Measurements from ENCODE around the gene HS3ST3B1.

Gene HS3ST3B1

DNA sequence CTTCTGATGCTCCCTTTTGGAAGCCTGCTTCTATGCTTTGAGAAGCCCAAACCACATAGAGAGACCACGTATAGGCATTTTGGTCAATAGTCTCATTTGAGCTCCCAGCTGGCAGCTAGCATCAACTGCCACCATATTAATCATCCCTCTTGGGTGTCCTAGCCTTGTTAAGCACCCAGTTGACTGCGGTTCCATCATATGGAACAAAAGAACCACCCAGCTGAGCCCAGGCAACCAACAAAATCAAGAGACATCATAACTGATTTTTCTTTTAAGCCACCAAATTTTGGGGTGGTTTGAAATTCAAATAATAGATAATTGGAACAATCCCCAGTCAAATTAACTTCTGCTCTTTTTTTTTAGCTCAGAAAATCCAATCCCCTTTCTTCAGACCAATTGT is 53.9 kb downstream of the HS3ST3B1 start:
- no peak for DNase-seq (ENCODE audit: low read depth, low spot score)

DNA sequence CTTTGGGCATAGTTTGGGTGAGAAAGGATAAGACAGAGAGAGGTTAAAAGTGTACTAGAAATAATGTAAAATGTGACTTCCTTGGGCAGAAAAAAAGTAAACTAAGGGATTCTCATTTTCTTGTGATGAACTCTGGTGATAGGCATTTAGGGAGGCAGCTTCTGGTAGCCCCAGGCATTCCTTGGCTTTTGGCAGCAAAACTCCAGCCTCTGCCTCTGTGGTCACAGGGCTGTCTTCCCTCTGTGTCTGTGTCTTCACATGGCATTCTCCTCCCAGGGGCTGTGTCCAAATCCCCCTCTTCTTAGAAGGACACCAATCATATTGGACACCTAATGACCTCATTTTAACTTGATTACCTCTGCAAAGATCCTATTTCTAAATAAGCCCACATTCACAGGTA is 54.7 kb downstream of the HS3ST3B1 start:
- DNase-seq (ENCODE audit: low read depth, low spot score): no peak

DNA sequence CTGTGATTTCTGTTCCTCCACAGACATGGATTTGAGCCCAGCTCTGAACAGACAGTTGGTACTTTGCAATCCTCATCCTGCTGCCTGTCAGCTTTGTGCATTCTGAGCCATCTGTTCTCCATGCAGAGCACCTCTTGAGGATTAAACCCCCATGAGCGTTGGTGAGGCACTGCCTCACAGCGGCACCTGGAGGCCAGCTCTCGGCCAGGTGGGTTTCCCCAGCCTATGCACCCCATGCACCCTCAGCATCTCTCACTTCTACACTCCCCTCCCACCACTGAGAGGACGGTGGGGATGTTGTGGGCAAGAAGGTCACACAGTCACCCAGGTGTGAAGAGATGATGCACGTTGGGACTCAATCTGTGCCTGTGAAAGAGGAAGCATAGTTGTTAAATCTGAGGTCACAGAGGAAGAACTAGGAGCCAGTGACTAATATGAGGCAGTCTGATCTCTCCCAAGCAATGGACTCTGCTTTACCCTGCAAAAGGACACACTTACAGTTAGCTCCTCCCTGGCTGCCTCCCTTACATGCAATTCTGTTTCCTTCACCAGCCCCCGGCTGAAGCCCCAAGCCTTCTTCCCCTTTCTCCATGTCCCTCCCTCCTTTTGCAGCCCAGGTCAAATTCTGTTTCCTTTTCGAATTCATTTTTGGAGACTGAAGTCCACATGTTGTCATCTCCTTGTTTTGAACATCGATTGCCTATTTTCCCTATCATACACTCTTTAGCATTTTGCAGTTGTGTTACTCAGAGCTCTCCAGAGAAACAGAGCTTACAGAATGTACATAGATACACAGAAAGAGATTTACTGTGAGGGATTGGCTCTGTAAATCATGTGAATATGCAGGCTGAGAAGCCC is 58.5 kb downstream of the HS3ST3B1 start:
- no peak for DNase-seq (ENCODE audit: low read depth, low spot score)

DNA sequence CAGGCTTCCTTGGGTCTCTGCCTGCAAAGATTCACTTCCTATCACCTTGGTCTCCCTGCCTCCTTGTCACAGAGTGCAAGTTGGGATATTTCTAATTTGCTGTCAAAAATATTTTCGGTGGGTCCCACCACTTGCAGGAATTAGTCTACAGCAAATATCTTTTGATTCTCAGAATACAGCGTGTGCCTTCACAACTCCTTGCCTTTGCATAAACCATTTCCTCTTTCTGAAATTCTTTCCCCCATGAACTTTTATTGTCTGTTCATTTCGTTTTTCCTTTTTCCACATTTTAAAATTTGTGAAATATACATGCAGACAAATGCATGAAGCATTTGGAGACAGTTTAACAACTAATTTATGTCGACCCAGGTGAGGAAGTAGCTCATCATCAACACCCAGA is 60.0 kb downstream of the HS3ST3B1 start:
- DNase-seq (ENCODE audit: low read depth, low spot score): no peak

DNA sequence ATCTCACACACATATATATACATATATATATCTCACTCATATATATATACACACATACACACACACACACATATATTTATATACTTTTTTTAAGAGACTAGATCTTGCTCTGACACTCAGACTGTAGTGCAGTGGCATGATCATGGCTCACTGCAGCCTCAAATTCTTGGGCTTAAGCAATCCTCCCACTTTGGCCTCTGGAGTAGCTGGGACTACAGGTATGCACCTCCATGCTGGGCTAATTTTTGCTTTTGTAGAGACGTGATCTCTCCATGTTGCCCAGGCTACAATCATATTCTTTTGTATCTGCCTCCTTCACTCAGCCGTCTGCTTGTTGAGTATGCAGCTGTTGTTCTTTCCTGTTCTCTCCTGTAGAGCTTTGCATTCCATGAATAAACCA is 60.6 kb downstream of the HS3ST3B1 start:
- no peak for DNase-seq (ENCODE audit: low read depth, low spot score)

DNA sequence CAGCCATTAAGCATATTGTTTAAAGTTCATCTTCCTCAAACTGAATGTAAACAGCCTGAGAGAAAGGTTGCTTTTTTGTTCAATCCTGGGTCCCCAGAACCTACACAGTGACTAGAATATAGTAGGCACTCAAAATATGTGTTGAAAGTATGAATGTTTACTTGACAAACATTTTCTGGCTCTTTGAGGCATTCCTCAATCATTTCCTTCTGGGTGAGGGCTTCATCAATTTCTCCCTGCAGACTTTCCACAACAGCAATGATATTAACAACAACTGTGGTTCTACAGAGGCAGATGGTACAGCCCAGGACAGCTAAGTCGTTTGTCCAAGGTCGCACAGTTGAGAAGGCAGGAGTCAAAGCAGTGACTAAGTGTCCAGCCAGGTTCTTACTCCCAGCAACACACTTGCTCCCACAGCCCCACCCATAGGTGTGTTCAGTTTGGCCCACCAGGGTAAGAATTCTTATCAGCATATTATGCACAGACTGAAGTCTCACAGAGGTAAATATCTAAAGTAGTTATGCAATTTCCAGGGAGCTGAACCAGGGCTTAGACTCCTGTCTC is 61.1 kb downstream of the HS3ST3B1 start:
- DNase-seq (ENCODE audit: low read depth, low spot score): no peak

DNA sequence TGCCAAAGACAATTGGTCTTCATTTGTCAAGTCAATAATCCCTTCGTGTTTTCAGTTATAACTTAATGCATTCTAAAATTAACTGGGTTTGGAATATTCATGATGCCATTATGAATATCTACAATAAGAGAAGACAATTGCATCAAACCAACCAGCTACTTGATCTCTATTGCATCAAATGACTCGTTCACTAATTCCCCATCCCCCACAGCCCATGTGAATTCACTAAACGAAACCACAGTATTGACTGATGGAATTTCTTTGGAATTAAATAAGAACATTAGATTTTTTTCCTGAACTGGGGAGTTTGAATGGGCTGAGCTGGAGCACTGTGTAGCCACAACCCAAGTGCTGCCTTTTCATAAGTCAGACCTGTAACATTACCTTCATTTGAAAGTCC is 65.3 kb downstream of the HS3ST3B1 start:
- no peak for DNase-seq (ENCODE audit: low read depth, low spot score)

DNA sequence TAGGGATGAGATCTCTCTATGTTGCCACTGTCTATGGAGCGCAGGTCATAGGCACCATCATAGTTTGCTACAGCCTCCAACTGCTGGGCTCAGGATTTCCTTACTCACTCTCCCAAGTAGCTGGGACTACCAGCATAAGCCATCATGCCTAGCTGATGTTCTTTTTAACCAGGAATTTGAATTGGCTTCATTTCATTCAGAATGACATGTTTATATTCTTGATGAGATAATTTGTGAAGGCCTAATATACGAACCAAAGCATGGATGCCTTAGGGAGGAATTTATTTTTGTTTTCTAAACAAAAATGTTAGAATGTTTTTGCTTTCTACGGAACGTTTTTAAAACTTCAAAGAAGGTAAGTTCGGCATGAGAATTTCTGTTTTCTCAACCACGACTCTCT is 71.6 kb downstream of the HS3ST3B1 start:
- no peak for DNase-seq (ENCODE audit: low read depth, low spot score)

DNA sequence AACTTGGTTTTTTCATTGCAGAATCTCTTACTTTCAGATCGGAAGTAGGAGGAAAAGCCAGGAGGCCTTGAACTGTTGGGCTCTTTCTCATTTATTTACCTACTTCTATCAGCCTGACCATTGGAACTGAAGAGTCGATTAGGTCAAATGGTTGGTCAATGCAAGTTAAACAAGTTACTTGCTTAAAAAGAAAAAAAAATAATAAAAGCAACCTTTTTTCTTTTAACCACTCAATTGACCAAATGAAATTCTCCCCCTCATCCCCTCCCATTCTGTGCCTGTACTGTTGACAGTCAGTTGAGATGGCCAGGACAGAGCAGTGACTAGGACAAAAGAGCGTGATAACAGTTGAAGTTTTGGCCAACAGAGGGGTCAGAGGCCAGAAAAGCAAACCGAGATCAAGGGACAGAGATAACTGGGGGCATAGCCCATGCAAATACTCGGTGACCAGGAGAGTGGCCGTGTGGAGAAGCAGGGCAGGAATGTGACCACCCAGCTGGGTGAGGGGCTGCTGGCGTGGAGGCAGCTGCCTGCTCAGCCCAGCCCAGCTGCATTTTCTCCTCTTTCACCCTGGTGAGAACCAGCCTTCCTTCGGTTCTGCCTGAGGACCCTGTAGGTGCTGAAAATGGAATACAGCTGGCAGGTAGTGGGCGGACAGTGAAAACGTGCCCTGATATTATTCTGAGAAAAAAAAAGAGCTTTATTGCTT is 72.2 kb downstream of the HS3ST3B1 start:
- no peak for DNase-seq (ENCODE audit: low read depth, low spot score)

DNA sequence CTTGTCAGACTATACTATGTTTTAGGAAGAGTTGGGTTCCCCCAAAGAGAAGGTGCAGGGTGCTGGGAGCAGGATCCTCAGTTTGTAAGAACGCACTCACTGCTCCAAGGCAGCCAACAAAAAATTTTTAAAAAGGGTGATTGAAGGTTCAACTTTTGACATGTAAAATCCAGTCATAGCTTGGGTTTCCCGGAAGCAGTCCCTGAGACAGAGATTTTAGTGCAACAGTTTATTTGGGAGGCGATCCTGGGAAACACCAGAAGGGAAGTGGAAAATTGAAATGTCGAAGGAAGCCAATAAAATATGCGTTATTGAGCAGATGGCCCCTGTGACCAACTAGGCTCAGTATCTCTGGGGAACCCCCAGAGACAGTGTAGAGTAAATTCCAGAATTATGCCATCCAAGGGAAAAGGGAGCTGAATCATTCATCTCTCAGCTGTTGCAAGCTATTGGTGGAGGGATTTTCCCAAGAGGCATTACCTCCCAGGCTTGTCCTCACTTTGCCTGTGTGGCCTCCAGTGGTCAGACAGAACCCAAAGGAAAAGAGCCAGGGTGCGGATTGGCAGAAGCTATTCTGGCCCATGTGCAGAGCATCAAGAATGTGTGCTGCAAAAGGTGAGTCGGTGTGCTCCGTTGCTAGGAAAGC is 72.9 kb downstream of the HS3ST3B1 start:
- DNase-seq (ENCODE audit: low read depth, low spot score): no peak

DNA sequence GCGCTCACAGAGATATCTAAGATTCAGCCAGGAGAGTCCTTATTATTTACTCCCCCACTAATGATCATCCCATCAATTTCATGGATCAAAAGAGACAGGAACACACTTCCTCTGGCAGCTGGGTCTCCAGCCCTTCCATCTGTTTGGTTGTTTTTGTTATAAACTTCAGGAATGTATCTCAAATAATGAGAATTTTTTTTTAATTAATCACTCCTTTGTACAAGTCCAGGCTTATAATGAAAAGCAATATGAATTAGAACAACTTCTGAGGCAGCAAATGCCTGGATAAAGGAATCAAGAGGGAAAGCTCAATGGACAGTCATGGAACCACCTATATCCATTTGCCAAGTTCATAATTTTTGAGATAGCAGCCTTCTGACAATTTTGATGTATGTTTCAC is 73.4 kb downstream of the HS3ST3B1 start:
- DNase-seq (ENCODE audit: low read depth, low spot score): no peak

DNA sequence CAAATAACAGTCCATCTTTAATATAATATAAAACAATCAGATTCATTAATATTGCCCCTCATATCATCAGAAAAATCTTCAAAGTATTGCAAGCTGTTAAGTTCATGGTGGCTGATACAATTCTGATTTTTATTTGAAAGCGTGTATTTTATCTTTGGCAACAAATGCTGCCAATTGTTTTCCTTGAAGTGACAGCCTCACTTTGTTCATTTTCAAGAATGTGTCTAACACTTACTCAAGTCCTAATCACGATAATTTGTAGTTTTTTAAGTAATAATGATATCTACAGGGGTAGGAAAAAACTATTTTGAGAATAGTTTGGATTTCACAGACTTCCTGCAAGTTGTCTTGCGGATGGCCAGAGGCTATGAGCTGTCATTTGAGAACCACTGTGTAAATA is 75.8 kb downstream of the HS3ST3B1 start:
- DNase-seq (ENCODE audit: low read depth, low spot score): no peak

DNA sequence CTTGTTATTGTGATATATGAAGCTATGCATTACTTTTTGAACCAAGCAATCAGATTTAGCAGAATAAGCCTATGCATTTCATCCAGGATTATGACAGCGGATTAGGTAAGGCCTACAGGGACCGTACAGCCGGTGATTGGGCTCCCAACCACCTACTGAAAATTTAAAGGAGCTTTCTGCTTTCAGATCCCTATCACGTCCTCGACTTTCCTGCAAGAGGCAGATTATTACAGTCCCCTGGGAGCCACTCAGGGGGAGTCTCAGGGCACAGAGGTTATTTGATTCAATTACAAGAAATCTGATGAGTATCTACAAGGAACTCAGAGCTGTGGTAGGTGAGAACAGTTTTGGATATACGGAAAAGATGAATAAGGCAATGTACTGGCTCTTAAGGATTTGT is 80.7 kb downstream of the HS3ST3B1 start:
- no peak for DNase-seq (ENCODE audit: low read depth, low spot score)

DNA sequence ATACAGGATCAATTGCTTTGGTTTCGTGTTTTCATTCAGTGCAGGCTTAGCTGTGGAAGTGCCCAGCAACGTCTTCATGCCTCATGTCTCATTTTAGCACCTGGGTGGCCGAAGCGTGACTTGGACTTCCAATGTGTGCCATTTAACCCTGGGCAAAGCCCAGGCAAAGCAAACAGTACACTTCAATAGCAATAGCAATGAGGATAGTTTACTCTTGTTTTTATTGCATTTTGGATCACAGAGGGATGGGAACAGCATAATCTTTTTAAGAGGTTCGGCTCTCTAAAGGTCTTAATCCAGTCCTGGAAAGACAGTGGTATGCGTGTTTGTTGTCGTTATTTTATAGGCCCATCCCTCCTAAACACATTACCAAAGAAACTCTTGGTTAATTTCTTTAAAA is 86.2 kb downstream of the HS3ST3B1 start:
- DNase-seq (ENCODE audit: low read depth, low spot score): no peak

DNA sequence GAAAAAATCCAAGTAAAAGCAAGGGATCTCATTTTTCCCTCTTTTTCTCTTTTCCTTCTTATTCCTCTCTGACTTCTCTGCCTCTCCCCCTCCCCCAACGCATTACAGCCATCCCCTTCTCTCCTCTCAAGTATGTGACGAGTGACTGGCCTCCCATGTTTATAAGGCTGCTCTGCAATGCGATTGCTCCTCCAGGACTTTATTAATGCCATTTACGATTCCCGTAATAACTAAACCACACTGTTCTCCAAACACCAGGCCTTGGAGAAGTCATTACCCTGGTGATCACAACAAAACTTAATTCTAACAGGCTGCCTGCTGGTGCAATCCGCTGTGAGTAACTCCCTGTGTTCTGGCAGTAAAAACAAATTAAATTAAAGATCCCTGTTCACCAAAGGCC is 88.8 kb downstream of the HS3ST3B1 start:
- DNase-seq (ENCODE audit: low read depth, low spot score): no peak

DNA sequence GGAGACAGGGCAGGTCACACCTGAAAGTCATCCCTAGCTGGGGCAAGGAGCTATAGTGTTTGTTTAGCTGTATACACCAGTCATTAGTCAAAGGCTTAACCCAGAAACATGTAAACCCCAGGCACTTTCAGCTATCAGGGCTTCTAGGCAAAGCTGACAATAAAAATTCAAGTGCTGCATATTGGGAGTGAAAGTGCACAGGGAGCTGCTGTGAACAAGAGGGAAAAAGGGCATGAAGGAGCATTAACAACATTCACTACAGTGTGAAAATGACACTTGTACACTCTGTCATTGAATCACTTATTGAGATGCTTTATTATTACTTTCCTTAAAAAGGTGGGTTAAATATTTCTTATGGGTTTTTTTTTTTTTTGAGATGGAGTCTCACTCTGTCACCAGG is 92.8 kb downstream of the HS3ST3B1 start:
- no peak for DNase-seq (ENCODE audit: low read depth, low spot score)

DNA sequence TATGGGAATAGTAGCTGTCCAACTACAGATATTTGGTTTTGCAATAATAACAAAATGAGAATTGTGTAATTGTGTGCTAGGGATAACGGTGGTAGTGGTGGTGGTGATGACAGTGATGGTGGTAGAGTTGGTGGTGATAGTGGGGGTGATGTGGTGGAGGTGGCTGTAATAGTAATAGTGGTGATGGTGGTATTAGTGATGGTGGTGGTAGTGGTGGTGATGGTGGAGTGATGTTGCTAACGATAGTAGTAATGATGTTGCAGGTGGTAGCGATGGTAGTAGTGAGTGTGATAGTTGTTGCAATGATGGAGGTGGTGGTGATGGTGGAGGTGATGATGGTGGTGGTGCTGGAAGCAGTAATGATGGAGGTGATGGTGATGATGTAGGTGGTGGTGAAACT is 94.4 kb downstream of the HS3ST3B1 start:
- DNase-seq (ENCODE audit: low read depth, low spot score): no peak

DNA sequence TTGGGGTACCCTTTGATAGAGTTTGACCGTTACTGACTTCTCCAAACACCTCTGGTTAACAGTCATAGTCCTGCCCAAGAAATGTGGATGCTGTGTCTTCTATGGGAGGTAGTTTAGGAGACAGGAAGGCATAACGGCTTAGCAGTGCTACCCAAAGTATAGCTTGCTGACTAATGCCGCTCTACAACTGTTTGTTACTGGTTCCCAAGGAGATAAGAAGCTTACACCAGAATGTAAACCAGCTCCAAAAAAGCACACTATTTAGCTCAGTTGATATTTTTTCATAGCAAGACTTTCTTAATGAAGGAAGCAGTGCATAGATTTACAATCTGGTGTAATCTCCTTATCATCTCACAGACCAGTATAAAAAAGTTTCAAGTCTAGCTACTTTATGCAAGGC is 95.7 kb downstream of the HS3ST3B1 start:
- no peak for DNase-seq (ENCODE audit: low read depth, low spot score)

DNA sequence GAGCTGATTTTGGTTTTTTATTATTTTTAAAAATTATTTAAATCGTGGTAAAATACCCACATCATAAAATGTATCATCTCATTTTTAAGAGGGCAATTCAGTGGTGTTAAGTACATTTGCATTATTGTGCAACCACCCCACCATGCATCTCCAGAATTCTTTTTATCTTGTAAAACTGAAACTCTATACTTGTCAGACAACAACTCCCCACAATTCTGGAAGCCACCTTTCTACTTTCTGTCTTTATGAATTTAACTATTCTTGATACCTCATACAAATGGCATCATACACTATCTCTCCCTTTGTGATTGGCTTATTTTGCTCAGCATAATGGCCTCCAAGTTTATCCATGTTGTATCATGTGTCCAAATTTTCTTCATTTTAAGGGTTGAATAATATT is 97.9 kb downstream of the HS3ST3B1 start:
- DNase-seq (ENCODE audit: low read depth, low spot score): no peak

Measured in activated naive CD8-positive, alpha-beta T cell treated with anti-CD3 and anti-CD28 coated beads, Interleukin-2, amount 50 U/mL, for 16 hours (primary cell).